GM11168 (cell line): Measurements from ENCODE around the gene HFE.
"Not testable (repeated sequence)": the region's sequence is repeated elsewhere in the genome, so short reads cannot be mapped to it uniquely, and the experiment has no call there.

Source experiments
- in situ Hi-C: fragments of 300-500 bp; cut with MboI; formaldehyde crosslinking; loops from one replicate; pipeline ENCODE4 v1.12.0; 2022; ENCODE audit warnings: low sequenced_read_pairs; ENCODE audit not compliant: unreplicated experiment

The HFE gene, protein sequence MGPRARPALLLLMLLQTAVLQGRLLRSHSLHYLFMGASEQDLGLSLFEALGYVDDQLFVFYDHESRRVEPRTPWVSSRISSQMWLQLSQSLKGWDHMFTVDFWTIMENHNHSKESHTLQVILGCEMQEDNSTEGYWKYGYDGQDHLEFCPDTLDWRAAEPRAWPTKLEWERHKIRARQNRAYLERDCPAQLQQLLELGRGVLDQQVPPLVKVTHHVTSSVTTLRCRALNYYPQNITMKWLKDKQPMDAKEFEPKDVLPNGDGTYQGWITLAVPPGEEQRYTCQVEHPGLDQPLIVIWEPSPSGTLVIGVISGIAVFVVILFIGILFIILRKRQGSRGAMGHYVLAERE

DNA sequence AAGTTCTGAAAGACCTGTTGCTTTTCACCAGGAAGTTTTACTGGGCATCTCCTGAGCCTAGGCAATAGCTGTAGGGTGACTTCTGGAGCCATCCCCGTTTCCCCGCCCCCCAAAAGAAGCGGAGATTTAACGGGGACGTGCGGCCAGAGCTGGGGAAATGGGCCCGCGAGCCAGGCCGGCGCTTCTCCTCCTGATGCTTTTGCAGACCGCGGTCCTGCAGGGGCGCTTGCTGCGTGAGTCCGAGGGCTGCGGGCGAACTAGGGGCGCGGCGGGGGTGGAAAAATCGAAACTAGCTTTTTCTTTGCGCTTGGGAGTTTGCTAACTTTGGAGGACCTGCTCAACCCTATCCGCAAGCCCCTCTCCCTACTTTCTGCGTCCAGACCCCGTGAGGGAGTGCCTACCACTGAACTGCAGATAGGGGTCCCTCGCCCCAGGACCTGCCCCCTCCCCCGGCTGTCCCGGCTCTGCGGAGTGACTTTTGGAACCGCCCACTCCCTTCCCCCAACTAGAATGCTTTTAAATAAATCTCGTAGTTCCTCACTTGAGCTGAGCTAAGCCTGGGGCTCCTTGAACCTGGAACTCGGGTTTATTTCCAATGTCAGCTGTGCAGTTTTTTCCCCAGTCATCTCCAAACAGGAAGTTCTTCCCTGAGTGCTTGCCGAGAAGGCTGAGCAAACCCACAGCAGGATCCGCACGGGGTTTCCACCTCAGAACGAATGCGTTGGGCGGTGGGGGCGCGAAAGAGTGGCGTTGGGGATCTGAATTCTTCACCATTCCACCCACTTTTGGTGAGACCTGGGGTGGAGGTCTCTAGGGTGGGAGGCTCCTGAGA is at the start of gene HFE:
Gene HFE (plus strand): TSS at position 146 of the 832 bp plus-strand sequence. CDS start 12 bp downstream, at position 158.
- in situ Hi-C loops: no loop called here

DNA sequence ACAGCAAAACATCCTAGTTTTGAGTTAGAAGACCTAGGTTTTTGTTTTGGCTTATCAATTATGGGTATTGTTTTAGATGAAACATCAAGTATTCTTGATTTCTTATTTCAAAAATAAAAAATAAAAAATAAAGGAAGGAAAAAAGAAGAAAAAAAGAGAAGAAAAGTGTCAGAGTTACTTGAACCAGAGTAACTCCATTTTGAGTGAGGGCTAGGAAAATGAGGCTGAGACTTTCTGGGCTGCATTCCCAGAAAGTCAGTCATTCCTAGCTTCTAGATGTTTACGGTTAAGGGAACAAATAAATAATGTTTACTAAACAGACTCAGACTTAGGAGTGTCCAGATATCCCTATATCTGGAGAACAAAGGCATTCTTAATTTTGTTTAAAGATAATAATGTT is 45.3 kb upstream of the HFE start:
- in situ Hi-C loops: loop anchor here (25.0 kb wide), 1 partner anchor 145 kb away; a partner anchor contains a TSS

DNA sequence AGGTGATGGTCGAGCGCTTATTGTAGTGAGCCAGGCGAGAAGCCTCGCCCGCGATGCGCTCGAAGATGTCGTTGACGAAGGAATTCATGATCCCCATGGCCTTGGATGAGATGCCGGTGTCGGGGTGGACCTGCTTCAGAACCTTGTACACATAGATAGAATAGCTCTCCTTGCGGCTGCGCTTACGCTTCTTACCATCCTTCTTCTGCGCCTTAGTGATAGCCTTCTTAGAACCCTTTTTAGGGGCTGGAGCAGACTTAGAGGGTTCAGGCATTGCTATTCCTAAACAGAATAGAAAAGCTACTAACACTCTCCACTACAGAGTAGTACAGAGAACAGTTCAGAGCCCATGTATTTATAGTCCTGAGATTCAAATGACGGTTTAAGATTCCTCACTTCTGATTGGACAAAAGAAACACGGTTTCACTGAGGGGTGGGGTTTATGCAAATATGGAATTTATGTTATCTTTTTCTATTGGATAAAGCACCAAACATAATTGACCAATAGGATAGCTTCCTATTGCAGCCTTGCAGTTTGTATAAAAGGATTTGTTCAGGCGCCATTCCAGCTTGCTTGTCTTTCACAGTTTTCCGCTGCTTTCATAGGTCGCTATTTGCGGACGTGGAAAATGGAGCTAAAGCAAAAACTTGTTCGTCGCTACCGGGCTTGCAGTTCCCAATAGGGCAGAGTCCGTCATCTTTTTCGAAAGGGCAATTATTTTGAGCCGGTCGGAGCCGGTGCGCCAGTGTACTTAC is 43.7 kb upstream of the HFE start:
- in situ Hi-C loops: loop anchor here (25.0 kb wide), 1 partner anchor 144 kb away; a partner anchor contains a TSS

DNA sequence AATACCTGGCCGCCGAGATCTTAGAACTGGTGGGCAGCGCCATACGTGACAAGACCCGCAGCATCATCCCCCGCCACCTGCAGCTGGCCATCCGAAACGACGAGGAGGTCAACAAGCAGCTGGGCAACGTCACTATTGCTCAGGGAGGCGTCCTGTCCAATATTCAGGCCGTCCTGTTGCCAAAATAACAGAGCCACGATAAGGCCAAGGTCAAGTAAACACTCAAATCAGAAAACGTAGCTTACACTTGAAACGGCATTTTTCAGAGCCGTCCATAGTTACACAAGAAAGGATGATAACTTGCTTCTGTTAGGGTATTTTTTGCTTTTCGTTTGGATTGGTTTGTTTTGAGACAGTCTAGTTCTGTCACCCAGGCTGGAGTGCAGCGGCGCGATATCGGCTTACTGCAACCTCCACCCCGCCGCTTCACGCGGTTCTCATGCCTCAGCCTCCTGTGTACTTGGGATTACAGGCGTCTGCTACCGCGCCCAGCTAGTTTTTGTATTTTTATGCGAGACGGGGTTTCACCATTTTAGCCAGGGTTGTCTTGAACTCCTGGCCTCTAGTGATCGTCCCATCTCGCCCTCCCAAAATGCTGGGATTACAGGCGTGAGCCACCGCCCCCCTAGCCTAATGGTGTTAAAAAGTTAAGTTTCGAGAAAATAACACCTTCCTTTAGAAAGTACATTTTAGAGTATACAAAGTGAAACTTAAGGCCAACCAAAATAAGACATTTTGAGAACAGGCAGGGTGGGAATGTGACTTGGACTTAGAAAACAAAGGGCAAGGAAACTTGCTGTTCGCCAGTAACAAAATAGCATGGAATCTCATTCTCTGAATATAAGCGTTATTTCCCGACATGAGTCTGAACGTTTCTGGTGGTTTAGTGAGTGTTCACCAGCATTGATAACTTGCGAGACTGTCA is 42.8 kb upstream of the HFE start:
- in situ Hi-C loops: loop anchor here (25.0 kb wide), 1 partner anchor 143 kb away; a partner anchor contains a TSS

DNA sequence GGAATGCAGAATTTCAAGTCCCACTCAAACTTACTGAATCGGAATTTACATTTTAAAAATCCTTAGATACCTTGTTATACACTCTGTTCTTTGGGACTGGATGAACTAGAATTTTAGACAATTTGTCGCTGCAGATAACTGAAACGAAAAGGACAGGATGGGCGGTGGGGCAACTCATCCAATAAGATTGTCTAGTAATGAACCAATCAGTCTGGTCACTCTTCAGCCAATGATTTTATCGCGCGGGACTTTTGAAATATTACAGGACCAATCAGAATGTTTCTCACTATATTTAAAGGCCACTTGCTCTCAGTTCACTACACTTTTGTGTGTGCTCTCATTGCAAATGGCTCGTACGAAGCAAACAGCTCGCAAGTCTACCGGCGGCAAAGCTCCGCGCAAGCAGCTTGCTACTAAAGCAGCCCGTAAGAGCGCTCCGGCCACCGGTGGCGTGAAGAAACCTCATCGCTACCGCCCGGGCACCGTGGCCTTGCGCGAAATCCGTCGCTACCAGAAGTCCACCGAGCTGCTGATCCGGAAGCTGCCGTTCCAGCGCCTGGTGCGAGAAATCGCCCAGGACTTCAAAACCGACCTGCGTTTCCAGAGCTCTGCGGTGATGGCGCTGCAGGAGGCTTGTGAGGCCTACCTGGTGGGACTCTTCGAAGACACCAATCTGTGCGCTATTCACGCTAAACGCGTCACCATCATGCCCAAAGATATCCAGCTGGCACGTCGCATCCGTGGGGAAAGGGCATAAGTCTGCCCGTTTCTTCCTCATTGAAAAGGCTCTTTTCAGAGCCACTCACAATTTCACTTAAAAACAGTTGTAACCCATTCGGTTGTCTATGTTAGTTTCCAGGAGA is 41.9 kb upstream of the HFE start:
- in situ Hi-C loops: loop anchor here (25.0 kb wide), 1 partner anchor 142 kb away; a partner anchor contains a TSS

DNA sequence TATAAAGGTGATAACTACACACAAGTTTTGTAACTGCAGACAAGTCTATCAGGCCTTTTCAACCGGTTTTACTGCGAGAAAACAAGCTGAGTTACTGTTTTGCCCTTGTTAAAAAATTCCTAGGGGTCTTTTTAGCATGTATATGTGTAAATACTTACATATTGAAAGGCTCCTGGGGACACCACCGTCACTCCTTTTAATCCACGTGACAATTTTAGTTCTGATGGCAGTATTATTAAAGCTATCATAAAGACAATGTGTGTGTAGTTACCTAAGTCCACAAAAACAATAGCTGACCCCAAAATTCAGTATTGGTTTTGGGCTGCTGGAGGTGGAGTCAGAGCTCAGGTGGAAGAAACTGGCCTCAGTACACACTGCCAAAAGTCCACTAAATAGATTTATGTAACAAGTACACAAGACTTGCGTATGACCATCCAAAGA is 41.3 kb upstream of the HFE start:
- in situ Hi-C loops: loop anchor here (25.0 kb wide), 1 partner anchor 141 kb away; a partner anchor contains a TSS

DNA sequence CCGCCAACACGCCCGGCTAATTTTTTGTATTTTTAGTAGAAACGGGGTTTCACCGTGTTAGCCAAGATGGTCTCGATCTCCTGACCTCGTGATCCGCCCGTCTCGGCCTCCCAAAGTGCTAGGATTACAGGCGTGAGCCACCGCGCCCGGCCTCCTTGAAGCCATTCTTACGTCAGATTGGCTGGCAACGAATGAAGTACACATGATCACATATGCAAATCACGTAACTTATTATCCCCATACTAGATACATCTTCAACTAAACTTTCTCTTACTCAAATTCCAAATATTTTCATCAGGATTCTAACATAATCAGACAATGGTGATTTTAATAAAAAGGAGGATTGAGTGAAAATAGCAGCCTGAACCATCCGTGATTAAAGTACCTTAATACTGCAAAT is 39.9 kb upstream of the HFE start:
- in situ Hi-C loops: loop anchor here (25.0 kb wide), 1 partner anchor 140 kb away; a partner anchor contains a TSS

DNA sequence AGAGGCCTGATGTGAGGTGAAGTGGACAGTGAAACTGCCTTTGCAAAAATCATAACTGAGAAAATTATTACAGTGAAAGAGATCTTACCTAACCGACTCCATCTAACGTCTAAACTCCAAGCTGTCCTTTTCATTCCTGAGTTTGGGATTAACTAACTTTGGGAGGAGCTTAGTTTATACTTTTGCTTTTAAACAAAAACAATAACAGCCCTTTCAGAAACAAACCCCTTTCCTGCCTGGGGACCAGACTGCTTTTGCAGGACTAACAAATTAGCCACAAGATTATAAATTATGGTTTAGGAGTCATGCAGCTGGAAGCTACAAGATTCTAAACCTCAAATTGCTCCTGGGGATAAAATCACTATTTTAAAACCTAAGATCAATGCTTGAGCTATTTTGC is 38.6 kb upstream of the HFE start:
- in situ Hi-C loops: loop anchor here (25.0 kb wide), 1 partner anchor 139 kb away; a partner anchor contains a TSS

DNA sequence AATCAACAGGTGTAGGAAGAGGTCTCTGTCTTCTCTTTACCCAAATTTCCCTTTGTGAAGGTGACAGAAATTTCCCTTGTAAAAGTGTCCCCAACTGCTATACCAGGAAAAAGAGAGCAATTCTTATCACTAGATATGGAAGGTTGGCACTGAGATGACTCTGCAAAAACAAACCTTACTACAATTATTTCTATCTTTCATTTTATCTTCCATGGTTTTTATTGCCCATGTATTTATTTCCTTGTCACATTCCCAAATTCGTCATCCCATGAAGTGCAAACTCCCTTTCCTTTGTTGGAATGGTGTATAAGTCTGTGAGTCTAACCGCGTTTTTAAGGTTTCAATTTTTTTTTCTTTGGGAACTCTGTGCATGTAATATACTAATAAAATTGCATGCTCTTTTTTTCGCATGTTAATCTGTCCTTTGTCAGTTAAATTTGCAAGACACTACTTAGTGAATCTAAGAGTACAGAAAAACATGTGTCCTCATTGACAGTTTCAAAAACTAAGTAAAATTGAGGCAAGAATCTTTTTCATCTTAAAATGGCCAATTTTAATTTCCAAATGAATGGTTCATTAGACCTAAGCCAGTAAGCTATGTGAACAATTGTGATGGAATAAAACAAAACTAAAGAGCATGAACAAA is 35.4 kb upstream of the HFE start:
- in situ Hi-C loops: no loop called here

DNA sequence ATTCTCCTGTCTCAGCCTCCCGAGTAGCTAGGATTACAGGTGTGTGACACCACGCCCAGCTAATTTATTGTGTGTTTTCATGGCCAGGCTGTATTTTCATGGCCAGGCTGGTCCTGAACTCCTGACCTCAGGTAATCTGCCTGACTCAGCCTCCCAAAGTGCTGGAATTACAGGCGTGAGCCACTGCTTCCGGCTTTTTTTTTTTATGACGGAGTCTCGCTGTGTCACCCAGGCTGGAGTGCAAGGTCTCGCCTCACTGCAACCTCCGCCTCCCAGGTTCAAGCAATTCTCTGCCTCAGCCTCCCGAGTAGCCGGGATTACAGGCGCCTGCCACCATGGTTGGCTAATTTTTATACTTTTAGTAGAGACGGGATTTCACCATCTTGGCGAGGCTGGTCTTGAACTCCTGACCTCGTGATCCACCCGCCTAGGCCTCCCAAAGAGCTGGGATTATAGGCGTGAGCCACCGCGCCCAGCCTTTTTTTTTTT is 34.4 kb upstream of the HFE start:
- in situ Hi-C loops: not testable (repeated sequence)

DNA sequence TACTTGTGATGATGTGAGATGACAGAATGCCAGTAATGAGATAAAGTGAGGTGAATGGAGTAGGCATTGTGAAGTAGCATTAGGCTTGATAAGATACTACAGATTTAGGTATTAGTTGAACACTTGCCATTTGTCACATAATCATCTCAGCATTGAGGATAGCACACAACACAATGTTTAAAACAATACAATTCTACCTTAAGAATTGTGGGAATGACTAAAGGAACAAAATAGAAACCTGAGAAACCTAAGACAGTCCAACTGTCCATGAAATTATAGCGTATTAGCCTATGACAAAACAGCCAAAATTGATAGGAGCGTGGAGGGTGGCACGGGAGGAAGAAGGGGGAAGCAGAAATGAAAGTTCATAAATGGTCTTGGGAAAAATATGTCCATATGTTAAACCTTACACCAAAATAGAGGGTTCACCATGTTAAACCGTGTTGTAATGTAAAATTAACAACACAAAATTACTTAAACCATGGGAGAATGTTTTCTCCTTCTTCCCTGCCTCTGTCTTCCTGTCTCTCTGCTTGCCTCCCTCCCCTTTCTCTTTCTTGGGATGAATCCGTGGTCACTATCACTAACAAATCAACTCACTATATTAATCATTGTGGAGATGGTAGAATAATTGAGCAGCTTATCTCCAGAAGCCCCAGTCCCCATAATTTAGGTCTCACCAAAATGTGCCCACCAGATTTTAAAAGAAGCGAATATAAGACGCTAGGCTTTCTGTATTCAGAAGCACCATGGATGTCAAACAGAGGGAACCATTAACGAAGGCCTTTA is 33.0 kb upstream of the HFE start:
- in situ Hi-C loops: no loop called here

DNA sequence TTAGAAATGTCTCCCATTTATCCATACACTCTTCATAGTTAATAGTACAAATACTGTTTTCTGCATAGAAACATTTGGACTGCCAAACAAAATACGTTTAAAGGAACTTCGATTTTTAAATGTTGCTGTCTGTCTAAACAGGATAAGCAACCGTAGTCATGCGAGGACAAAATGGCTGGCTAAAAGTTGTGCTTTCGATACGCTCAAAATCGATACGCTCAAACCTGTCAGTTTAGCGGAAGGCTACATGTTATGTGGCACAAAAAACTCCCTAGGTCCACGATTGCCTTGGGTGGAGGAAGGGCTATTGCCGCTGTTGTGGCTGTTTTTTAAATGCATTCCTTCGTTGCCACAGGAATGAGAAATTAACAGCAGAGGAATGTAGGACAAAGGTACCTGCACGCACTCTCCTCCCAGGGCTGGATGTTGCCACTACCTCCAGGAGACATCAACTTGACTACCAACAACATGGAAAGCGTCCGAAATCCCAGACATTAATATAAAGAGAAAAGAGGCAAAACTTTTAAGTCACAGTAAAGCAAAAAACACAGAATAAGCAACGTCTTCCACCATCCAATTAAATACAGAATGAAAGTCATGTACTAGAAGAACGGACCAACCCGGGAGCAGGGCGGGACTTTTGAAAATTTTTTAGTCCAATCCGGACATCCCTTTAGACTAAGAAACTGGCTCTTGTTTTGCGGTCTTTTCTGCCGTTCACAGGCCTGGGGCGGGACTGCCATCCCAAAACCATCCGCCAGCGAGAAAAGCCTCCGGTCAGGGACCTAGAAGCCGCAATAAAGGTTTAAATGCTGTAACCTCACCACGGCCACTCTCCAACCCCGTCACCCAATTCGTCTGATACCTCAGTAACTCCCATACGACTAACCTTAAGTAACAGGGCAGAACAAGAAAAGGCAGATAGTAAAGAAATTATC is 32.2 kb upstream of the HFE start:
- in situ Hi-C loops: loop anchor here (5.0 kb wide), 1 partner anchor 37 kb away; no protein-coding TSS in a partner anchor

DNA sequence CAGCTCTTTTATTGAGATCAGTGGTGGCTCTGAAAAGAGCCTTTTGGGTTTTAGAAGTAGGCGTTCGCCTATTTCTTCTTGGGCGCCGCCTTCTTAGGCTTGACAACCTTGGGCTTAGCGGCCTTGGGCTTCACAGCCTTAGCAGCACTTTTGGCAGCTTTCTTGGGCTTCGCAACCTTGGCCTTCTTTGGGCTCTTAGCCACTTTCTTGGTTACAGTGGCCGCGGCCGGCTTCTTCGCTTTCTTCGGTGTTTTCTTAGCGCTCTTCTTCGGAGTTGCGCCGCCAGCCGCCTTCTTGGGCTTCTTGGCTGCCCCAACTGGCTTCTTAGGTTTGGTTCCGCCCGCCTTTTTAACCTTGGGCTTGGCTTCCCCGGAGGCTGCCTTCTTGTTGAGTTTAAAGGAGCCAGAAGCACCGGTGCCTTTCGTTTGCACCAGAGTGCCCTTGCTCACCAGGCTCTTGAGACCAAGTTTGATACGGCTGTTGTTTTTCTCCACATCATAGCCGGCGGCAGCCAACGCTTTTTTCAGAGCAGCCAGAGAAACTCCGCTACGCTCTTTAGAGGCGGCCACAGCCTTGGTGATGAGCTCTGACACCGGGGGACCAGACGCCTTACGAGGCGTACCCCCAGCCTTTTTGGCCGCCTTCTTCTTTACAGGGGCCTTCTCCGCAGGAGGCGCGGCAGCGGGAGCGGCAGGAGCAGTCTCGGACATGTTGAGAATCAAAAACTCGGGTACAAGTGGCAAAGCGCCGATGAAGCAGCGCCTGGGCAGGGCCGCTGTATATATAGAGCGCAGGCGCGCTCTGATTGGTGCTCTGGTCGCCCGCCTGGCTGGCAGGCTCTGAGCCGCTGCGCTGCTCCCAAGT is 31.3 kb upstream of the HFE start:
- in situ Hi-C loops: loop anchor here (5.0 kb wide), 1 partner anchor 36 kb away; no protein-coding TSS in a partner anchor

DNA sequence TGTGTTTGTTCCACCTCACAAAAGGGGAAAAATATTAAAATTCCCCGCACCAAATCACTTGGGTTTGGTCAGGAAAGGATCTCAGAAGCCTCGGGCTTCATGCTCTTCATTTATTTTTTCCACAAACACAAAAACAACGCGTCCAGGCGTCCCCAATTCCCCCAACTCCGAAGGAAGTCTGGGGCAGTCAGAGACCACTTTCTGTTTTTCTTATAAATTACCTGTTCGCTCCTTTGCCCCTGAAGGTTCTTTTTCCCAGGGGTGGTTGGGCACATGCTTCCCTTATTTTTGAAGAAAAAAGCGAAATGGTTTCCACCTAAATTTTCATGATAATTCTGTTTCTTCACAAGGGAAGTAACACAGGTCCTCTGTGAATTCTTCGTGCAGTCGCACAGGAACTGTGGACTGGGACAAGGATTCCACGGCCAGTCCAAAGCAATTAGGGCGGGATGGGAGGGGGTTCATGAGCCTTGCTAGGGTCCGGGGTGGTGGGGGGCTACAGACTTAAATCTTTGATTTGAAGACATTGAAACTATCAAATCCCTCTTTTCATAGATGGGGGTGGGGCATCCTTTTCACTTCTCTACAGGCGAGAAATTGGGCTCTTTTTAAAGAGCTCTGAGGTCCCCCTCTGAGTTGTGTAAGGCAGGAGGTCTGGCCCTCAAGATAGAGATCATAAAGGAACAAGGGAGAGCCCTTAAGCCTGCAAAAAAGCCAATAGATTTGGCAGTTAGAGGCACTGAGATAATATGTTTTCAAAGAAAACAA is 30.5 kb upstream of the HFE start:
- in situ Hi-C loops: loop anchor here (5.0 kb wide), 1 partner anchor 36 kb away; no protein-coding TSS in a partner anchor
